T-helper 22 cell (primary cell): Measurements from ENCODE around the gene STK25.

Source experiments
- DNase-seq: peaks from one replicate; pipeline ENCODE4 v3.0.0-alpha.2; 2020; ENCODE audit warnings: low read depth

STK25 gene

DNA sequence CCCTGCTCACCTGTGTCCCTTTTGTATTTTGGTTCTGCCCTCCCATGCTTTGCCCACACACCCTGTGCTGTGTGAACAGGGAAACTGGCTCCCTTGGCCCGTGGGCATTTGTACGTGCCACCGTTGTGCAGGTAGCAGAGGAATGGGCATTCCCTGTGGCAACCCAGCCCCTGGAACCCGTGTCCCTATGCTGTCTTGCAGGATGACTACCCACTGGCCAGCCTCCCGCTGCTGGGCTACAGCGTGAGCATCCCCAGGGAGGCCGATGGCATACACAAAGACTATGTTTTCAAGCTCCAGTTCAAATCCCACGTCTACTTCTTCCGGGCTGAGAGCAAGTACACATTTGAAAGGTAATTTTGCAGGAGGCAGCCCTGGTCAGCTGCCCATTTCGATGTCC, 15.3 kb downstream of the STK25 start:
- no peak for DNase-seq

- no peak for DNase-seq
Observed at GRCh38 chr2:241492174-241492565, 16.2 kb downstream of the STK25 start.

DNA sequence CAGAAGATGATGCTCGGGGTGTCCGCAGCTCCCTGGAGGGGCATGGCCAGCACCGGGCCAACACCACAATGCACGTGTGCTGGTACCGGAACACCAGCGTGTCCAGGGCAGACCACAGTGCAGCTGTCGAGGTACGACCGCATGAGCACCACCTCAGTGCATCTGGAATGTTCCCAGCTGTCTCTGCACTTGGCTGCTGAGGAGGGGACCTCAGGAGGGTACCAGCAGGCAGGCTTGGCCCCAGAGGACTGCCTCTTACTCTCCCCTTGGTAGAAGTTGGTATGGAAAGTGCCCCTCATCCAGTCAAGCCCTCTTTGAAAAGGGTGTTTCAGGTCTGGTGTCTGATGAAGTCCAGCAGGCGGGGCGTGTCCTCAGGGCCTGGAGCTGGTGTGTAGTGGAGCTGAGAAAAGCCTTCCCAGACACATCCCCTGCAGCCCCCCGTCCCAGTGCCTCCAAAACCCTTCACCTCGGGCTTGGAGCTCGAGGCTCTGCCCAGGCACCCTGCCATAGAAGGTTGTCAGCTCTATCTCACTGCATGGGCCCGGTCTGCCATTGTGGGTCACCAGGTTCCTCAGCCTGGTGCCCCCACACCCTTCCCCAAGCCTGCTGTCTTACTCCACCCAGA, 16.7 kb downstream of the STK25 start:
- DNase-seq: no peak

DNA sequence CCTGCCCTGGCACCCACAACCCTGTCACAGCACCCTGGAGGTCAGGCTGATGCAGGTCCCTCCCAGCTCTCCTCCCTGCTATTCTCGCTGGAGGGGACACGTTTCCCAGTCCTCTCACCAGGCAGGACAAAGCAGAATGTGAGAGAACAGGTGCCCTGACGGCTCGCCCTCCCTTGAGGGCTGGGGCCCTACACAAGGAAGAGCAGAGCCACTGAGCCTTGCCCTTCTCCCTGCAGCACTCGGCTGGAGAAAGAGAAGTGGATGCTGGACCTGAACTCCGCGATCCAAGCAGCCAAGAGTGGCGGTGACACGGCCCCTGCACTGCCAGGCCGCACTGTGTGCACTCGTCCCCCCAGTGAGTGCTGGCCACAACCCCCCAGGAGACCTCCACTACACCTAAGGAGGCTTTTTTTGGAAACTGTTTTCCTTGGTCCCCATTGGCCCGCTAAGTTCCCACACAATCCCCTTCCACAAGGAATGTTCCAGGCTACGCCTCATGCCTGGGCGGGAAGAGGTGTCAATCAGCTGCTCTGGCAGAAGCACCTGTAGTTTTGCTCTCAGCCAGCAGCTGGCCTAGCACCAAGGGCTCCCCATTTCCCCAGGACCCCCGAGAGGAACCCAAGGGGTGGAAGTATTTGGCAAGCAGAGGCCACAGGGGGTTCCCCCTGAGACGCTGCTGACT, 17.4 kb downstream of the STK25 start:
- no peak for DNase-seq

GRCh38 chr2:241489733-241490680, 18.4 kb downstream of the STK25 start:
- no peak for DNase-seq

GRCh38 chr2:241489088-241489487, 19.3 kb downstream of the STK25 start:
- DNase-seq: no peak

DNA sequence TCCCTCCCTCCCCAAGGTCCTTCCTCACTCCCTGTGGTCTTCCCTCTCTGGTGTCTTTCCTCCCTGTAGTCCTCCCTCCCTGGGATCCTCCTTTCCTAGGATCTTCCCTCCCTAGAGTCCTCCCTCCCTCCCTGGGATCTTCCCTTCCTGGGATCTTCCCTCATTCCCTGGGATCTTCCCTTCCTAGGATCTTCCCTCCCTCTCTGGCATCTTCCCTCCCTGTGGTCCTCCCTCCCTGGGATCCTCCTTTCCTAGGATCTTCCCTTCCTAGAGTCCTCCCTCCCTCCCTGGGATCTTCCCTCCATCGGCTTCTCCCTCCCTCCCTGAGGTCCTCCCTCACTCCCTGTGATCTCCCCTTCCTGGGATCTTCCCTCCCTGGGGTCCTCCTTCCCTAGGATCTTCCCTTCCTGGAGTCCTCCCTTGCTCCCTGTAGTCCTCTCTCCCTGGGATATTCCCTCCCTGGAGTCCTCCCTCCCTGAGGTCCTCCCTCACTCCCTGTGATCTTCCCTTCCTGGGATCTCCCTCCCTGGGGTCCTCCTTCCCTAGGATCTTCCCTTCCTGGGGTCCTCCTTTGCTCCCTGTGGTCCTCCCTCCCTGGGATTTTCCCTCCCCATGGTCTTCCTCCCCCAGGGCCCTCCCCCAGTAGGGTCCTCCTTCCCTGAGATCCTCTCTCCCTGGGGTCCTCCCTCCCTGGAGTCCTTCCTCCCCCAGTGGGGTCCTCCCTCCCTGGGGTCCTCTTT, 23.0 kb downstream of the STK25 start:
- DNase-seq: no peak

DNA sequence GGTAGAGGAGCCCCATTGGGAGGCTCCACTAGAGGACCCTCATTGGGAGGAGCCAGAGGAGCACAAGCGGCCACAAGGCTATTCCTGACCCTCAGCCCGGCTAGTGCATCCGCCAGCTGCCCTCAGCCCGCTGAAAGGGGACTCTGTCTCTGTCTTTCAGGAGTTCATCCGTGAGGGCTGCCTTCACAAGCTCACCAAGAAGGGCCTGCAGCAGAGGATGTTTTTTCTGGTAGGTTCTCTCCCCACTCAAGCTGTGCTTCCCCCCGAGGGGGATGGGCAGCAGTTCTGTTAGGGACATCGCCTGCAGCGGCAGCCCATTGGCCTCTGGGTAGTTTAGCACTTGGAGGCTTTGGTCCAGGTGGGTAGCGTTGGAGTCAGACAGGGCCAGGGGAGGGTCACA, 25.1 kb downstream of the STK25 start:
- no peak for DNase-seq

GRCh38 chr2:241482126-241482955, 26.0 kb downstream of the STK25 start:
- DNase-seq: no peak

- DNase-seq: no peak
Observed at GRCh38 chr2:241481687-241482086, 26.7 kb downstream of the STK25 start.

DNA sequence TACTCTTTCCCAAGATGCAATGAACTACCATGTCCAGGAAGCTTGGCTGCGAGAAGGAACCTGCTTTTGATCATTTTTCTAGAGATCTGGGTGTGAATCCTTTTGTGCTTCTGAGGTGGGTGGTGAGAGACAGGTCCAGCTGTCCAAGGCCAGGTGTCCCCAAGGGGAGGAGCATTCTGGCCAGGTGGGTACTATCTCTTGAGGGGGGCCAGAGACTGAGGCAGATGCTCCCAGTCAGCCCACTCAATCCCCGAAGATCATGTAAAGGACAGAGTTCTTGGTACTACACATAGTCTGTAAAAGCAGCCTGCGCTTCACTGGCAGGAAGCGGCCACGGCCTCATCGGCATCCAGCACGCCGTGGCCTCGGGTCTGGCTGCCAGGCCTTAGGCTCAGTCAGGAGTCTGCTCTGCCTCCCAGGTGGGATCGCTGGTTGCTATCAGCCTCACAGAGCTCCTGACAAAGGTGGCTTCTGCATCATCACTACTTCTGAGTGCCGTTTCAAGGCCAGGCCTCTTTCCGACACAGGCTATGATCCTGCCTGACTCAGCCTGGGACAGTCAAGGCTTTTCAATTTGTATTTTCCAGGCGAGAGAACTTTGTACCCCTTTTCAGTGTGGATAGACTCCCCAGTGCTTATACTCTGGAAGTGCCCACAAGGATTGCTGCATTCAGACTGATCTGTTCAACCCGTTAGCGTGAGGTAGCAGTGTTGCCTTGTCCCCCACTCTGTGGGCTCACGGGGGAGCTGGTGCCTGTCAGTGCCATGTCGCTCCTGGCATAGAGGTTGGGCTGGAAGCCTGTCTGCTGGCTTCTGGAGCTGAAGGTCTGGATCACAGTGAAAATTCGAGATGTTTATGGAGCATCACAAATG, 29.1 kb downstream of the STK25 start:
- no peak for DNase-seq

DNA sequence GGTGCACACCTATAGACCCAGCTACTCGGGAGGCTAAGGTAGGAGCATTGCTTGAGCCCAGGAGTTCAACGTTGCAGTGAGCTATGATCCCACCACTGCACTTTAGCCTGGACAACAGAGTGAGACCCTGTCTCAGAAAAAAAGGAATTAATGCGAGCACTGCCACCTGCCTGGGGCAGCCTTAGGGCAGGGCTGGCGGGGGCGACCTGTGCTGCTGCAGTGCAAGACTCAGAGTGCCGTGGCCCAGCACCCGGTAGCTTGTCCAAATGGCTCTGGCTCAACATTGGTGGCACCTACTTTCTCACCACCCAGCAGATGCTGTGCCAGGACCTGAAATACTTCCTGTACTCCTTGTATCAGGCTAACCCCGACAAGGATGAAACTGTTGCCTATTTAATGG, 30.2 kb downstream of the STK25 start:
- DNase-seq: no peak

DNA sequence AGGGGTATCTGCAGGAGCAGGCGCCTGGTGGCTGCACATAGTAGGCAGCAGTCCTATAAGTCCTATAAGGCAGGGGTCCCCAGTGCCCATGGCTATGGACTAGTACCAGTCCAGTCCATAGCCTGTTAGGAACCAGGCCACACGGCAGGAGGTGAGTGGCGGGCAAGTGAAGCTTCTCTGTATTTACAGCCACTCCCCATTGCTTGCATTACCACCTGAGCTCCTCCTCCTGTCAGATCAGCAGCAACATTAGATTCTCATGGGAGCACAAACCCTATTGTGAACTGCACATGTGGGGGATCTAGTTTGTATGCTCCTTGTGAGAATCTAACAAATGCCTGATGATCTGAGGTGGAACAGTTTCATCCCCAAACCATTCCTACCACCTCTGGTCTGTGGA, 33.1 kb downstream of the STK25 start:
- DNase-seq: no peak

GRCh38 chr2:241473399-241473798, 35.0 kb downstream of the STK25 start:
- no peak for DNase-seq

- no peak for DNase-seq
Observed at GRCh38 chr2:241469746-241470145, 38.6 kb downstream of the STK25 start.

- no peak for DNase-seq
Observed at GRCh38 chr2:241468476-241468781, 40.0 kb downstream of the STK25 start.

DNA sequence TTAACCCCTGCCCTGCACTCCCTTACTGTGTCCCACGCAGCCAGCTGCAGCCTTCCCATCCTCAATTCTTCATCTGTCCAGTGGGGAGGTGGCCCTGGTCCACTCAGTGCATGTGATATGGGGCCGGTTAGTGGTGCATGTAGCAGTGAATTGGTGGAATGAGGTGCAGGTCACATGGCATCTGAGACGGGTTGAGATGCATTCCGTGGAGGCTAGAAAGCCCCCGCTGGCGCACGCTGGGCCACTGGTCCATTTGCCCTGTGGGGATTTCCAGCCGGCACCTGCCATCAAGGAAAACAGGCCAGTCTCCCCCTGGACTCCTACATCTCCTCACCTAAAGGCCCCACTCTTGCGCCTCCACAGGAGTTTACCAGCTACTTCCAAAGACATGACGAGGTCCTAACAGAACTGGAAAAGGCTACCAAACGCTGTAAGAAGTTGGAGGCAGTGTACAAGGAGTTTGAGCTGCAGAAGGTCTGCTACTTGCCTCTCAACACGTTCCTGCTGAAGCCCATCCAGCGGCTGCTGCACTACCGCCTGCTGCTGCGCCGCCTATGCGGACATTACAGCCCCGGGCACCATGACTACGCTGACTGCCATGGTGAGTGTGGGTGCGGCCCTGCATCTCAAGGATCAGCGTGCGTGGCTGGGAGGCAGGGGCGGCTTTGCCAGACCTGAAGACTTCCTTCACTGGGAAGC, 40.5 kb downstream of the STK25 start:
- no peak for DNase-seq

DNA sequence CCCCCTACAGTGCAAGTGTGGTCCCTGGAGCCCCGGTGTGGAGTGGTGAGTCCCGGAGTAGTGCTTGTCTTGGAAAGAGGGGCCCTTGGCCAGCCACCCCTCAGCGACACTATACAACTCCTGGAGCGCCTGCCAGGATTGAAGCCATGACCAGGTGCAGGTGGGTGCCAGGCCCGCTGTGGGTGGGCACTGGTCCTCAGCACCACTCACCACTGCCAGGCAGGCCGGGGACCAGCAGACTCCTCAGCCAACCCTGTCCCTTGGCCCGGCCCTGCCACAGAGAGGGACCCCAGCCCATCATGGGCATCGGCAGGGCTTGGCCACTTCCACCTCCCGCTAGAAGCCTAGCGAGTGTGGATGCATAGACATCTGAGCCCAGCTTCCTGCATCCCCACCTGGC, 42.2 kb downstream of the STK25 start:
- no peak for DNase-seq

GRCh38 chr2:241465543-241465942, 42.8 kb downstream of the STK25 start:
- no peak for DNase-seq
